NB4 (cell line): ENCODE measurements around the gene TMEM184A.
A peak's percentile ranks its signal among the peaks of the same experiment; 100 is the strongest.

ENCODE experiments used
- DNase-seq: peaks from one replicate; pipeline ENCODE4 v3.0.0; 2010; ENCODE audit warnings: low read depth
- H3K4me3 ChIP-seq: one replicate; pipeline ENCODE4 v1.5.1; 2011; ENCODE audit warnings: mild to moderate bottlenecking, low read depth, low read length, moderate library complexity
- CTCF ChIP-seq: IDR thresholded peaks from one replicate; pipeline ENCODE4 v1.5.1; 2012; ENCODE audit warnings: low read depth, low read length
- MAX ChIP-seq: IDR thresholded peaks from 2 replicates; pipeline ENCODE4 v1.6.1; 2011; ENCODE audit warnings: low read depth, low read length
- MYC ChIP-seq: IDR thresholded peaks from 2 replicates; pipeline ENCODE4 v1.6.1; 2011; ENCODE audit warnings: low read depth, low read length
- POLR2A ChIP-seq: IDR thresholded peaks from 2 replicates; pipeline ENCODE4 v1.6.1; 2011; ENCODE audit warnings: mild to moderate bottlenecking; ENCODE audit not compliant: insufficient read length; ENCODE audit errors: extremely low read depth

Gene TMEM184A

GRCh38 chr7:1533547-1534329, 22.3 kb downstream of the TMEM184A start:
- DNase-seq = no peak
- TF ChIP-seq POLR2A (no peak), MYC (no peak), MAX (no peak), CTCF (no peak)
- H3K4me3 ChIP-seq = peak overlapping the region; percentile 70

- no peak for DNase-seq
- TF ChIP-seq POLR2A (no peak), MYC (no peak), CTCF (no peak), MAX (no peak)
- H3K4me3 ChIP-seq = peak overlapping the region; percentile 70
Measured at GRCh38 chr7:1533255-1533546, 22.8 kb downstream of the TMEM184A start.

- peak overlapping the region; percentile 70 for H3K4me3 ChIP-seq
Measured at GRCh38 chr7:1532456-1533254, 23.4 kb downstream of the TMEM184A start.

GRCh38 chr7:1531979-1532455, 24.0 kb downstream of the TMEM184A start:
- peak overlapping the region; percentile 70 for H3K4me3 ChIP-seq
- TF ChIP-seq MYC = no peak
- no peak for TF ChIP-seq CTCF
- no peak for TF ChIP-seq MAX
- no peak for TF ChIP-seq POLR2A
- no peak for DNase-seq

More at GRCh38 chr7:1532456-1533254, 23.4 kb downstream of the TMEM184A start:
- TF ChIP-seq MYC (peak; percentile 95), POLR2A (peak; percentile 12), MAX (peak; percentile 92), CTCF (no peak)
- peak; percentile 95 for DNase-seq

GRCh38 chr7:1531263-1531978, 24.6 kb downstream of the TMEM184A start:
- DNase-seq = peak; percentile 67
- peak overlapping the region; percentile 70 for H3K4me3 ChIP-seq
- no peak; the same call in 1 of the 2 replicates for TF ChIP-seq MAX
- no peak for TF ChIP-seq POLR2A
- no peak for TF ChIP-seq CTCF
- peak; percentile 43; the same call in 1 of the 2 replicates for TF ChIP-seq MYC
